GM19043 (cell line): ENCODE measurements around the gene BPIFB1.

ENCODE experiments used
- ATAC-seq: cut with Tn5 transposase; IDR thresholded peaks from one replicate; pipeline ENCODE4 v1.9.1; 2021; ENCODE audit warnings: low read depth; ENCODE audit not compliant: unreplicated experiment

BPIFB1 gene

DNA sequence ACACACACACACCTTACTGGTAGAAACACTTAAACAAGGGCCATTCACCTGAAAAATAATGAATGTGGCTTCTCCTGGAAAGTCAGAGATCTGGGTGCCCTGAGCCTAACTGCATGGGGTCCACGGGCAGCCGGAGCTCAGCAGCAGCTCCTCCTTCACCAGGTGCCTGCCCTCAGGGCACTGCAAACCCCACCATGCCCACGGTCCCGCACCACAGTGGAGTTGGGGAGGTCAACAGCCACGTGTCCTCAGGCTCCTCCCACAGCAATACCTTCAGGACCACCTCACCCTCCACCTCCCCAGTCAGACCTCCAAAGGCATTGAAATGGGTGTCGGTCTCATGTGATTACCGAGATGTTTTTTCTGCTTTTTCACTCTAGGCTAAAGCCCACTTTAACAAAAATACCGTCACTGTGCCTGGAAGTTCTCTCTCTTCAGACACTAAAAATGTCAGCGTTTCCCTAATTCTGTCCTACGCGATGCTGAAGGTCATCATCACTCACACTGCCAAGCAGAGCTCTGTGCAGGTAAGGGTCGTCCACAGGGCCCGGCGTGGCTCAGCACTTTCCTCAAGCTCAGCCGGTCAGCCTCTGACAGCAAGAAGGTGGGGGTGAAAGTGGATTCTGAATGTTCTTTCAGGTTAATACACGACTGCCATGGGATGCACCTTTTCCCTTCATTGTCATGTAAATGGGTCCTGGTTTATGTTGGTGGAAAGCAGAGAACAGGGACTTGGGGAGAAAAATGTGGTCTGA, 69.4 kb downstream of the BPIFB1 start:
- no peak for ATAC-seq

GRCh38 chr20:33353013-33353402, 70.0 kb downstream of the BPIFB1 start:
- ATAC-seq: no peak
